Stimulated activated effector memory CD8-positive, alpha-beta T cell treated with anti-CD3 and anti-CD28 coated beads, Interleukin-12 subunit alpha, Interleukin-12 subunit beta, amount 100 ng/mL, for 72 hours (primary cell): ENCODE measurements around the gene CFH.

Source experiments
- ATAC-seq: fragments of 150-1000 bp; cut with Tn5 transposase; 2 replicates; pipeline ENCODE4 v1.10.0; 2021
- DNase-seq, 2 donors: peaks; one replicate each; pipeline ENCODE4 v3.0.0; 2021 to 2022; ENCODE audit warnings: low spot score in 2 of 2
- H3K27ac Mint-ChIP-seq: one replicate; pipeline ENCODE4 v1.8.0; 2022; ENCODE audit warnings: mild to moderate bottlenecking, mixed read lengths
- H3K36me3 Mint-ChIP-seq: one replicate; pipeline ENCODE4 v1.8.0; 2022; ENCODE audit warnings: mild to moderate bottlenecking, mixed read lengths
- H3K4me1 Mint-ChIP-seq: one replicate; pipeline ENCODE4 v1.8.0; 2022; ENCODE audit warnings: mixed read lengths
- H3K4me3 Mint-ChIP-seq: one replicate; pipeline ENCODE4 v1.8.0; 2022; ENCODE audit warnings: mild to moderate bottlenecking, mixed read lengths
- H3K9me3 Mint-ChIP-seq: one replicate; pipeline ENCODE4 v1.8.0; 2022; ENCODE audit warnings: mixed read lengths

The CFH gene

GRCh38 chr1:196654271-196654670, 2.4 kb downstream of the CFH start:
- Mint-ChIP-seq H3K4me3 (peak overlapping the region; percentile 43), H3K4me1 (peaks cover 19% of the 10 kb centered on the region), H3K27ac (peak overlapping the region; percentile 43), H3K36me3 (no peaks in the 10 kb centered on the region), H3K9me3 (no peaks in the 10 kb centered on the region)
- no peak for ATAC-seq
- no peak for DNase-seq

- DNase-seq (no peak), ATAC-seq (no peak)
- H3K4me3 Mint-ChIP-seq = peak overlapping the region; percentile 43
- H3K36me3 Mint-ChIP-seq = no peaks in the 10 kb centered on the region
- H3K4me1 Mint-ChIP-seq = peaks cover 26% of the 10 kb centered on the region
- no peaks in the 10 kb centered on the region for H3K9me3 Mint-ChIP-seq
- peak overlapping the region; percentile 45 for H3K27ac Mint-ChIP-seq
Measured at GRCh38 chr1:196655071-196655470, 3.2 kb downstream of the CFH start.

GRCh38 chr1:196655494-196655893, 3.7 kb downstream of the CFH start:
- Mint-ChIP-seq H3K9me3 (no peaks in the 10 kb centered on the region), H3K4me1 (peaks cover 30% of the 10 kb centered on the region), H3K4me3 (peak overlapping the region; percentile 43), H3K36me3 (no peaks in the 10 kb centered on the region), H3K27ac (peak overlapping the region; percentile 45)
- no peak for DNase-seq
- ATAC-seq = no peak

GRCh38 chr1:196659471-196659870, 7.6 kb downstream of the CFH start:
- peaks cover 31% of the 10 kb centered on the region for H3K4me1 Mint-ChIP-seq
- H3K4me3 Mint-ChIP-seq = no peak overlapping the region
- H3K9me3 Mint-ChIP-seq = no peaks in the 10 kb centered on the region
- ATAC-seq = peak; percentile 57
- DNase-seq = no peak
- H3K27ac Mint-ChIP-seq = peak overlapping the region; percentile 49
- no peaks in the 10 kb centered on the region for H3K36me3 Mint-ChIP-seq

DNA sequence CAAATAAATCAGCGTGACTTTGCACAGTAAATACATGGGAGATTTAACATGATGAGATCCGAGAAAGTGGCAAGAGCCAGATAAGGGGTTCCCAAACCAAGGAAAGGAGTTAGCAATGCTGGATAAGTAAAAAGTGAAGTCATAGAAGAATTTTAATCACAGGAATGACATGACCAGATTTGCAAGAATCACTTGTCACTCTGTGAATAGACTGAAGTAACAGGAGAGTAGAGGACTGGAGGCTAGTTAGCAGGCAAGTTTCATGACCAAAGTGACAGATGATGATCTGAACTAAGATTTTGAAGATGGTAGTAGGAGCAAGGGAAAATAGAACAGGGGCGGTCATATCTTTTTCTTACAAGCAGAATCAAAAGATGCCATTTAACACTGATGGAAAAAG, 8.4 kb downstream of the CFH start:
- no peak overlapping the region for H3K27ac Mint-ChIP-seq
- peaks cover 30% of the 10 kb centered on the region for H3K4me1 Mint-ChIP-seq

GRCh38 chr1:196660852-196661251, 9.0 kb downstream of the CFH start:
- H3K4me3 Mint-ChIP-seq = peak overlapping the region; percentile 0
- H3K27ac Mint-ChIP-seq = no peak overlapping the region
- no peaks in the 10 kb centered on the region for H3K9me3 Mint-ChIP-seq
- ATAC-seq = peak; percentile 49
- no peaks in the 10 kb centered on the region for H3K36me3 Mint-ChIP-seq
- H3K4me1 Mint-ChIP-seq = peaks cover 25% of the 10 kb centered on the region
- DNase-seq = no peak

More for the DNA sequence above, 8.4 kb downstream of the CFH start:
- no peaks in the 10 kb centered on the region for H3K36me3 Mint-ChIP-seq
- DNase-seq = no peak
- H3K9me3 Mint-ChIP-seq = no peaks in the 10 kb centered on the region
- ATAC-seq = no peak
- H3K4me3 Mint-ChIP-seq = peak overlapping the region; percentile 0

- no peak for ATAC-seq
- Mint-ChIP-seq H3K36me3 (no peaks in the 10 kb centered on the region), H3K4me3 (no peak overlapping the region), H3K27ac (no peak overlapping the region), H3K4me1 (peaks cover 22% of the 10 kb centered on the region), H3K9me3 (no peaks in the 10 kb centered on the region)
- DNase-seq = no peak
Measured at GRCh38 chr1:196661345-196661744, 9.5 kb downstream of the CFH start.

DNA sequence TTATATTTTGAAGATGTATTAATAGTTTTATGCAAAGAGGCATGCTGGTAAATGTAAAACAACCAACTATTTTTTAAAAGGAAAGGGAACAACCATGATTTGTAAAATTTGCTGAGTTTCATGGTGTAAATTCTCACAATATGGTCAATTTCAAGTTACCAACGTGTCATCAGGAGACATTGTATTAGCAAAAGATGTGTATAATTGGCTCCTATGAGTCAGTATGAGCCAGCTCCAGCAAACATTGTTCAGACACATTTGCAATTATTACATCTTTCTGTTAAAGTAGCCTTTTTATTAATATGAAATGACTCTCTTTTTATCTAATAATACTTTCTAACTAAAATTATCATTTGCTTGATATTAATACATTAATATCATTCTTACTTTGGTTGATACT, 15.3 kb downstream of the CFH start:
- Mint-ChIP-seq H3K27ac (no peak overlapping the region), H3K4me3 (no peak overlapping the region), H3K36me3 (no peaks in the 10 kb centered on the region), H3K4me1 (peaks cover 11% of the 10 kb centered on the region), H3K9me3 (peaks cover 6% of the 10 kb centered on the region)
- no peak for ATAC-seq
- DNase-seq = no peak

DNA sequence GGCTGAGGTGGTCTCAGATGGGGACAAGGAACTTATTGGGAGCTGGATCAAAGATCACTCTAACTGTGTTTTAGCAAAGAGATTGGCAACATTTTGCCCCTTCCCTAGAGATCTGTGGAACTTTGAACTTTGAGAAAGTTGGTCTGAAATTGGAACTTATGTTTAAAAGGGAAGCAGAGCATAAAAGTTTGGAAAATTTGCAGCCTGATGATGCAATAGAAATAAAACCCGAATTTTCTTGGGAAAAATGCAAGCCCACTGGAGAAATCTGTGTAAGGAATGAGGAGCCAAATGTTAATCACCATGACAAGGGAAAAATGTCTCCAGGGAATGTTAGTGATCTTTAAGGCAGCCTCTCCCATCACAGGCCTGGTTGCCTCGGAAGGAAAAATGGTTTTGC, 17.2 kb downstream of the CFH start:
- H3K36me3 Mint-ChIP-seq = peaks cover 8% of the 10 kb centered on the region
- ATAC-seq = no peak
- H3K4me3 Mint-ChIP-seq = no peak overlapping the region
- H3K9me3 Mint-ChIP-seq = peaks cover 6% of the 10 kb centered on the region
- no peak for DNase-seq
- H3K27ac Mint-ChIP-seq = no peak overlapping the region
- H3K4me1 Mint-ChIP-seq = peaks cover 11% of the 10 kb centered on the region

DNA sequence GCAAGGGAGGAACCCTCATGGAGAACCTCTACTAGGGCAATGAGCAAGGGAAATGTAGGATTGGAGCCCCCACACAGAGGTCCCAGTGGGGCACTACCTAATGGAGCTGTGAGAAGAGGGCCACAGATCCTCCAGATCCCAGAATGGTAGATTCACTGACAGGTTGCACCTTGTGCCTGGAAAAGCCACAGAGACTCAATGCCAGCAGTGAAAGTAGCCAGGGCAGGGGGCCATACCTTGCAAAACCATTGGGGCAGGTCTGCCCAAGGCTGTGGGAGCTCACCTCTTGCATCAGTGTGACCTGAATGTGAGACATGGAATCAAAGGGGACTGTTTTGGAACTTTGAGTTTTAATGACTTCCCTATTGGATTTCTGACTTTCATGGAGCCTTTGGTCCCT, 17.9 kb downstream of the CFH start:
- peaks cover 8% of the 10 kb centered on the region for H3K36me3 Mint-ChIP-seq
- no peak for DNase-seq
- peaks cover 6% of the 10 kb centered on the region for H3K9me3 Mint-ChIP-seq
- no peak overlapping the region for H3K27ac Mint-ChIP-seq
- no peak for ATAC-seq
- H3K4me1 Mint-ChIP-seq = peaks cover 11% of the 10 kb centered on the region
- H3K4me3 Mint-ChIP-seq = no peak overlapping the region

- Mint-ChIP-seq H3K27ac (no peak overlapping the region), H3K36me3 (peaks cover 25% of the 10 kb centered on the region), H3K4me1 (no peaks in the 10 kb centered on the region), H3K4me3 (no peak overlapping the region), H3K9me3 (peaks cover 3% of the 10 kb centered on the region)
- DNase-seq (no peak), ATAC-seq (no peak)
Measured at GRCh38 chr1:196674908-196675307, 23.1 kb downstream of the CFH start.

GRCh38 chr1:196677781-196678509, 26.1 kb downstream of the CFH start:
- Mint-ChIP-seq H3K4me1 (no peaks in the 10 kb centered on the region), H3K36me3 (peaks cover 32% of the 10 kb centered on the region), H3K27ac (no peak overlapping the region), H3K9me3 (no peaks in the 10 kb centered on the region), H3K4me3 (no peak overlapping the region)
- no peak for DNase-seq
- ATAC-seq = no peak

GRCh38 chr1:196678510-196678884, 26.7 kb downstream of the CFH start:
- Mint-ChIP-seq H3K4me3 (no peak overlapping the region), H3K36me3 (peaks cover 28% of the 10 kb centered on the region), H3K27ac (no peak overlapping the region), H3K4me1 (no peaks in the 10 kb centered on the region), H3K9me3 (no peaks in the 10 kb centered on the region)
- DNase-seq = no peak
- no peak for ATAC-seq

DNA sequence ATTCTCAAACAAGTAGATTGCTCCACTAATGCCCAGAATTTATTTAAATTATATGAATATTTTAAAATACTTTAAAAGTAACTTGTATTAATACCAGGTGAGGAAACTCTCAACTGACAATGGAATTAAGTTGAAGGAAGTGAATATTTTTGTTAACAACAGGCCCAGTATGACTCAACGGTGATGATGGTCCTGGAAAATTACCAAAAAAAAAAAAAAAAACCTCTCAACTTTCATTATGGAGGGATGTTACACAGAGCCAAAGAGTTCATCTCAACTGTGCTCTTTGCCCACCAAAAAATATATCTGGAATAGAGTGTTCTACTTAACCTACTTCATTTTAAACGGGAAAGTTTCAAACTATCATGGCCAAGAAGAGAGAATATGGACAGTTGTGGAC, 28.3 kb downstream of the CFH start:
- DNase-seq = no peak
- Mint-ChIP-seq H3K9me3 (no peaks in the 10 kb centered on the region), H3K4me1 (no peaks in the 10 kb centered on the region), H3K4me3 (no peak overlapping the region), H3K27ac (no peak overlapping the region), H3K36me3 (peaks cover 22% of the 10 kb centered on the region)
- ATAC-seq = no peak

DNA sequence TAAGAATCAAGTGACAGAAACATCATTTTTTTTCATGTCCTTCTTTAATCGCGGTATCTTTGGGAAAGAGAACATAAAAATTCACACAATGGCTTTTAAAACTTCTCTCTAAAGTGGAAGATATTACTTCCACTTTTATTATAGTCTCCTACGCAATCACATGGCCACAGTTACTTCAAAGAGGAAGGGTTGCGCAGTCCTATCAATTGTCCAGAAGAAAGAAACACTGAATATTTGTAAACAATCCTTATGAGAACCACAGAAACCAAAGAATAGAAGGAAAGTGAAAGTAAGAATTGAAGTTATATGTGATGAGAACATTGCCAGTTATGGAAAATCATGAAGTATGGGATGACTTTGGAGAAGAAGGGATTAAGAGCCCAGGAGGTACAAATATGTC, 32.6 kb downstream of the CFH start:
- Mint-ChIP-seq H3K27ac (no peak overlapping the region), H3K9me3 (no peaks in the 10 kb centered on the region)
- DNase-seq = no peak

GRCh38 chr1:196685506-196685905, 33.7 kb downstream of the CFH start:
- ATAC-seq (no peak), DNase-seq (no peak)
- H3K4me1 Mint-ChIP-seq = peaks cover 6% of the 10 kb centered on the region
- H3K4me3 Mint-ChIP-seq = no peak overlapping the region
- peaks cover 2% of the 10 kb centered on the region for H3K36me3 Mint-ChIP-seq
- no peak overlapping the region for H3K27ac Mint-ChIP-seq
- H3K9me3 Mint-ChIP-seq = no peaks in the 10 kb centered on the region

More for the DNA sequence above, 32.6 kb downstream of the CFH start:
- Mint-ChIP-seq H3K36me3 (peaks cover 7% of the 10 kb centered on the region), H3K4me1 (peaks cover 6% of the 10 kb centered on the region), H3K4me3 (no peak overlapping the region)
- no peak for ATAC-seq

- no peak for DNase-seq
- Mint-ChIP-seq H3K4me1 (peaks cover 15% of the 10 kb centered on the region), H3K4me3 (no peak overlapping the region), H3K9me3 (peaks cover 3% of the 10 kb centered on the region), H3K27ac (no peak overlapping the region), H3K36me3 (no peaks in the 10 kb centered on the region)
- ATAC-seq = no peak
Measured at GRCh38 chr1:196689001-196689400, 37.2 kb downstream of the CFH start.
